ENCODE data around the gene TRANK1.

TRANK1 gene

GRCh38 chr3:36993326-36994283 is 48.8 kb upstream of the TRANK1 start, which contains the start of gene MLH1 (continued):
- TF ChIP-seq ZBTB44 (tag by site-specific recombination; IDR thresholded peaks at IDR 0.05), result no peak
- no peak for TF ChIP-seq ZNF426 (tag by site-specific recombination; IDR thresholded peaks at IDR 0.05)
- TF ChIP-seq ZFP3 (tag by site-specific recombination; IDR thresholded peaks at IDR 0.05; ENCODE audit: low read depth), result no peak
- no peak for TF ChIP-seq ZNF366 (tag by site-specific recombination; conservative IDR thresholded peaks at IDR 0.05)
- TF ChIP-seq ZNF394 (tag by site-specific recombination; IDR thresholded peaks at IDR 0.05; ENCODE audit: borderline replicate concordance), result peak; percentile 36; the same call in 1 of the 2 replicates
- no peak for TF ChIP-seq ZNF214 (tag by site-specific recombination; IDR thresholded peaks at IDR 0.05; ENCODE audit: borderline replicate concordance)
- no peak for TF ChIP-seq ZNF530 (tag by site-specific recombination; IDR thresholded peaks at IDR 0.05; ENCODE audit: low read depth)
- no peak for TF ChIP-seq ZNF37A (tag by site-specific recombination; IDR thresholded peaks at IDR 0.05)
- TF ChIP-seq, protein P1, sequence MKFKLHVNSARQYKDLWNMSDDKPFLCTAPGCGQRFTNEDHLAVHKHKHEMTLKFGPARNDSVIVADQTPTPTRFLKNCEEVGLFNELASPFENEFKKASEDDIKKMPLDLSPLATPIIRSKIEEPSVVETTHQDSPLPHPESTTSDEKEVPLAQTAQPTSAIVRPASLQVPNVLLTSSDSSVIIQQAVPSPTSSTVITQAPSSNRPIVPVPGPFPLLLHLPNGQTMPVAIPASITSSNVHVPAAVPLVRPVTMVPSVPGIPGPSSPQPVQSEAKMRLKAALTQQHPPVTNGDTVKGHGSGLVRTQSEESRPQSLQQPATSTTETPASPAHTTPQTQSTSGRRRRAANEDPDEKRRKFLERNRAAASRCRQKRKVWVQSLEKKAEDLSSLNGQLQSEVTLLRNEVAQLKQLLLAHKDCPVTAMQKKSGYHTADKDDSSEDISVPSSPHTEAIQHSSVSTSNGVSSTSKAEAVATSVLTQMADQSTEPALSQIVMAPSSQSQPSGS (tag by site-specific recombination; IDR thresholded peaks at IDR 0.05; ENCODE audit: low read depth), result peak; percentile 58; the same call in 1 of the 2 replicates
- TF ChIP-seq PRDM1 (tag by site-specific recombination; IDR thresholded peaks at IDR 0.05), result no peak
- TF ChIP-seq ZNF248 (tag by site-specific recombination; IDR thresholded peaks at IDR 0.05), result no peak
- no peak for TF ChIP-seq ZNF10 (tag by site-specific recombination; IDR thresholded peaks at IDR 0.05)
- TF ChIP-seq ZNF701 (tag by site-specific recombination; IDR thresholded peaks at IDR 0.05), result no peak
- TF ChIP-seq ZNF707 (tag by site-specific recombination; IDR thresholded peaks at IDR 0.05), result no peak
- no peak for TF ChIP-seq ZNF610 (tag by site-specific recombination; IDR thresholded peaks at IDR 0.05; ENCODE audit: borderline replicate concordance)
- TF ChIP-seq, protein P2, sequence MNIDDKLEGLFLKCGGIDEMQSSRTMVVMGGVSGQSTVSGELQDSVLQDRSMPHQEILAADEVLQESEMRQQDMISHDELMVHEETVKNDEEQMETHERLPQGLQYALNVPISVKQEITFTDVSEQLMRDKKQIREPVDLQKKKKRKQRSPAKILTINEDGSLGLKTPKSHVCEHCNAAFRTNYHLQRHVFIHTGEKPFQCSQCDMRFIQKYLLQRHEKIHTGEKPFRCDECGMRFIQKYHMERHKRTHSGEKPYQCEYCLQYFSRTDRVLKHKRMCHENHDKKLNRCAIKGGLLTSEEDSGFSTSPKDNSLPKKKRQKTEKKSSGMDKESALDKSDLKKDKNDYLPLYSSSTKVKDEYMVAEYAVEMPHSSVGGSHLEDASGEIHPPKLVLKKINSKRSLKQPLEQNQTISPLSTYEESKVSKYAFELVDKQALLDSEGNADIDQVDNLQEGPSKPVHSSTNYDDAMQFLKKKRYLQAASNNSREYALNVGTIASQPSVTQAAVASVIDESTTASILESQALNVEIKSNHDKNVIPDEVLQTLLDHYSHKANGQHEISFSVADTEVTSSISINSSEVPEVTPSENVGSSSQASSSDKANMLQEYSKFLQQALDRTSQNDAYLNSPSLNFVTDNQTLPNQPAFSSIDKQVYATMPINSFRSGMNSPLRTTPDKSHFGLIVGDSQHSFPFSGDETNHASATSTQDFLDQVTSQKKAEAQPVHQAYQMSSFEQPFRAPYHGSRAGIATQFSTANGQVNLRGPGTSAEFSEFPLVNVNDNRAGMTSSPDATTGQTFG (tag by site-specific recombination; IDR thresholded peaks at IDR 0.05; ENCODE audit: borderline replicate concordance), result no peak
- no peak; the same call in 1 of the 2 replicates for TF ChIP-seq KLF16 (tag by site-specific recombination; IDR thresholded peaks at IDR 0.05)
- TF ChIP-seq ZNF114 (tag by site-specific recombination; IDR thresholded peaks at IDR 0.05), result no peak
- no peak for TF ChIP-seq SALL2 (tag by site-specific recombination; IDR thresholded peaks at IDR 0.05; ENCODE audit: borderline replicate concordance)
- no peak for TF ChIP-seq REPIN1 (tag by site-specific recombination; IDR thresholded peaks at IDR 0.05; ENCODE audit: low read depth)
- peak; percentile 99 for TF ChIP-seq YY1 (tag by site-specific recombination; IDR thresholded peaks at IDR 0.05)
- no peak for TF ChIP-seq ELK4 (IDR thresholded peaks at IDR 0.05; ENCODE audit: borderline replicate concordance, low read depth, low read length)
- TF ChIP-seq, protein P3, sequence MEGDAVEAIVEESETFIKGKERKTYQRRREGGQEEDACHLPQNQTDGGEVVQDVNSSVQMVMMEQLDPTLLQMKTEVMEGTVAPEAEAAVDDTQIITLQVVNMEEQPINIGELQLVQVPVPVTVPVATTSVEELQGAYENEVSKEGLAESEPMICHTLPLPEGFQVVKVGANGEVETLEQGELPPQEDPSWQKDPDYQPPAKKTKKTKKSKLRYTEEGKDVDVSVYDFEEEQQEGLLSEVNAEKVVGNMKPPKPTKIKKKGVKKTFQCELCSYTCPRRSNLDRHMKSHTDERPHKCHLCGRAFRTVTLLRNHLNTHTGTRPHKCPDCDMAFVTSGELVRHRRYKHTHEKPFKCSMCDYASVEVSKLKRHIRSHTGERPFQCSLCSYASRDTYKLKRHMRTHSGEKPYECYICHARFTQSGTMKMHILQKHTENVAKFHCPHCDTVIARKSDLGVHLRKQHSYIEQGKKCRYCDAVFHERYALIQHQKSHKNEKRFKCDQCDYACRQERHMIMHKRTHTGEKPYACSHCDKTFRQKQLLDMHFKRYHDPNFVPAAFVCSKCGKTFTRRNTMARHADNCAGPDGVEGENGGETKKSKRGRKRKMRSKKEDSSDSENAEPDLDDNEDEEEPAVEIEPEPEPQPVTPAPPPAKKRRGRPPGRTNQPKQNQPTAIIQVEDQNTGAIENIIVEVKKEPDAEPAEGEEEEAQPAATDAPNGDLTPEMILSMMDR (tag by site-specific recombination; IDR thresholded peaks at IDR 0.05), result no peak
- peak; percentile 76 for TF ChIP-seq KLF8 (tag by site-specific recombination; IDR thresholded peaks at IDR 0.05)
- TF ChIP-seq ZBTB1 (tag by site-specific recombination; IDR thresholded peaks at IDR 0.05), result no peak
- no peak for TF ChIP-seq ZNF623 (tag by site-specific recombination; IDR thresholded peaks at IDR 0.05)
- peak; percentile 24; the same call in 1 of the 2 replicates for TF ChIP-seq INSM2 (tag by site-specific recombination; IDR thresholded peaks at IDR 0.05)
- TF ChIP-seq ZNF335 (tag by site-specific recombination; conservative IDR thresholded peaks at IDR 0.05), result peak; percentile 76
- TF ChIP-seq ZNF624 (tag by site-specific recombination; IDR thresholded peaks at IDR 0.05), result no peak
- no peak for TF ChIP-seq RBAK (tag by site-specific recombination; IDR thresholded peaks at IDR 0.05)

Measured in HEK293 (cell line).